IPS DF 19.7 (cell line): ENCODE results near the gene TSPAN16.
"Not testable (repeated sequence)": the region's sequence is repeated elsewhere in the genome, so short reads cannot be mapped to it uniquely, and the experiment has no call there.

Experiments used
- DNase-seq: peaks from one replicate; pipeline ENCODE4 v3.0.0-alpha.2; 2013; ENCODE audit warnings: low read depth, low spot score

TSPAN16 gene

GRCh38 chr19:11306337-11306736 is 10.4 kb downstream of the TSPAN16 start:
- no peak for DNase-seq

GRCh38 chr19:11320278-11320995 is 24.5 kb downstream of the TSPAN16 start:
- not testable (repeated sequence) for DNase-seq

- no peak for DNase-seq
These were observed 25.5 kb downstream of the TSPAN16 start for GRCh38 chr19:11321191-11322126.

- DNase-seq, result no peak
These were observed 26.5 kb downstream of the TSPAN16 start for GRCh38 chr19:11322269-11323024.

- DNase-seq, result no peak
These were observed 27.7 kb downstream of the TSPAN16 start for GRCh38 chr19:11323601-11324078.

GRCh38 chr19:11324079-11324661 is 28.2 kb downstream of the TSPAN16 start:
- no peak for DNase-seq

GRCh38 chr19:11324748-11325389 is 28.9 kb downstream of the TSPAN16 start:
- DNase-seq, result no peak

- no peak for DNase-seq
These were observed 29.6 kb downstream of the TSPAN16 start for GRCh38 chr19:11325544-11325943.

- DNase-seq, result no peak
These were observed 34.2 kb downstream of the TSPAN16 start for GRCh38 chr19:11330127-11330526.

- no peak for DNase-seq
These were observed 35.5 kb downstream of the TSPAN16 start for GRCh38 chr19:11331502-11331901.

- DNase-seq, result no peak
These were observed 36.9 kb downstream of the TSPAN16 start for GRCh38 chr19:11332822-11333221.

- not testable (repeated sequence) for DNase-seq
These were observed 37.9 kb downstream of the TSPAN16 start for GRCh38 chr19:11333838-11334237.

- DNase-seq, result no peak
These were observed 39.6 kb downstream of the TSPAN16 start for GRCh38 chr19:11335449-11336146.

- DNase-seq, result no peak
These were observed 41.1 kb downstream of the TSPAN16 start for GRCh38 chr19:11337080-11337479.

GRCh38 chr19:11338121-11338520 is 42.2 kb downstream of the TSPAN16 start:
- DNase-seq, result no peak

GRCh38 chr19:11338569-11339253 is 42.8 kb downstream of the TSPAN16 start:
- no peak for DNase-seq

GRCh38 chr19:11339254-11340098 is 43.5 kb downstream of the TSPAN16 start, which contains the start of gene RAB3D:
Gene RAB3D (minus strand): TSS chr19:11339657. CDS start chr19:11337399, 2,258 bp downstream.
- peak; percentile 71 for DNase-seq

GRCh38 chr19:11340099-11340467 is 44.1 kb downstream of the TSPAN16 start:
- DNase-seq, result not testable (repeated sequence)

- no peak for DNase-seq
These were observed 46.5 kb downstream of the TSPAN16 start for GRCh38 chr19:11342429-11342828.
